PC-9 (cell line): ENCODE results near the gene SEMA4F. TPM values are rescaled to one million over a fixed set of nuclear protein-coding genes. Genes with fewer than 3 reads are reported as not detected.

Experiments
- BruUV-seq: library from RNA; stranded (reverse); fragments of 400-500 nt; replicated peaks from 2 replicates; lab custom pipeline; 2021; lab: Mats Ljungman, UMichigan
- CTCF ChIA-PET: fragments of 300-600 bp; sonication (Branson Sonifier 250); formaldehyde crosslinking; loops from one replicate; lab custom pipeline; 2022; ENCODE audit warnings: antibody characterized with exemption; lab: Charles Lee
- POLR2A ChIA-PET: fragments of 300-600 bp; sonication (Branson Sonifier 250); formaldehyde crosslinking; loops from one replicate; lab custom pipeline; 2022; ENCODE audit warnings: antibody characterized with exemption; ENCODE audit not compliant: unreplicated experiment; lab: Charles Lee
- DNase-seq, 2 experiments: peaks; one replicate each; pipeline versions ENCODE4 v3.0.0 to v3.0.0-alpha.2; 2015 to 2022; ENCODE audit warnings: mixed read lengths in 1 of 2
- H2AFZ ChIP-seq: fragments of 200-600 bp; sonication (generic); 2 replicates; pipeline ENCODE4 v1.8.1; 2017; ENCODE audit warnings: antibody characterized with exemption
- H3F3A ChIP-seq: fragments of 200-600 bp; sonication (generic); 2 replicates; pipeline ENCODE4 v1.8.1; 2017; ENCODE audit warnings: antibody characterized with exemption, mild to moderate bottlenecking, low read depth; ENCODE audit not compliant: insufficient read depth
- H3K27ac ChIP-seq: fragments of 200-600 bp; sonication (generic); 2 replicates; pipeline ENCODE4 v1.6.1; 2016; ENCODE audit warnings: mixed run types
- H3K27me3 ChIP-seq: fragments of 200-600 bp; sonication (generic); 2 replicates; pipeline ENCODE4 v1.6.1; 2016; ENCODE audit warnings: low read depth, mixed run types; ENCODE audit not compliant: insufficient read depth
- H3K36me3 ChIP-seq: fragments of 200-600 bp; sonication (generic); 2 replicates; pipeline ENCODE4 v1.6.1; 2016; ENCODE audit warnings: low read depth, mixed run types
- H3K4me1 ChIP-seq: fragments of 200-600 bp; sonication (generic); replicated peaks from 2 replicates; pipeline ENCODE4 v1.6.1; 2016; ENCODE audit warnings: mixed run types; ENCODE audit not compliant: insufficient read depth
- H3K4me2 ChIP-seq: fragments of 200-600 bp; sonication (generic); 2 replicates; pipeline ENCODE4 v1.6.1; 2017; ENCODE audit warnings: mixed run types
- H3K4me3 ChIP-seq: fragments of 200-600 bp; sonication (generic); 2 replicates; pipeline ENCODE4 v1.6.1; 2016; ENCODE audit warnings: mixed run types
- H3K79me2 ChIP-seq: fragments of 200-600 bp; sonication (generic); 2 replicates; pipeline ENCODE4 v1.6.1; 2017; ENCODE audit warnings: low read depth, mixed run types
- H3K9me2 ChIP-seq: fragments of 200-600 bp; sonication (generic); 2 replicates; pipeline ENCODE4 v1.8.1; 2017; ENCODE audit warnings: mild to moderate bottlenecking; ENCODE audit not compliant: insufficient read depth
- H3K9me3 ChIP-seq: fragments of 200-600 bp; sonication (generic); 2 replicates; pipeline ENCODE4 v1.8.1; 2016; ENCODE audit warnings: low read depth; ENCODE audit not compliant: insufficient read depth
- H4K20me1 ChIP-seq: fragments of 200-600 bp; sonication (generic); 2 replicates; pipeline ENCODE4 v1.8.1; 2017; ENCODE audit not compliant: insufficient read depth
- CTCF ChIP-seq: fragments of 200-600 bp; sonication (generic); conservative IDR thresholded peaks from 2 replicates; pipeline ENCODE4 v1.6.1; 2017; ENCODE audit warnings: mixed run types, antibody characterized with exemption, mild to moderate bottlenecking, moderate library complexity
- EZH2 ChIP-seq: fragments of 200-600 bp; sonication (generic); IDR thresholded peaks from 2 replicates; pipeline ENCODE4 v1.8.0; 2017; ENCODE audit warnings: antibody characterized with exemption, low read depth
- intact Hi-C: fragments of 100-400 bp; cut with micrococcal nuclease; formaldehyde crosslinking; loops from one replicate; pipeline ENCODE4 v1.10.0; 2022; ENCODE audit not compliant: unreplicated experiment
- total RNA-seq: library from RNA; stranded (reverse); gene quantifications from 2 replicates; pipeline ENCODE4 v1.2.3, GENCODE V29; 2021

SEMA4F gene
- total RNA-seq, 1 experiment from 2014 or later, result 12.3 TPM

DNA sequence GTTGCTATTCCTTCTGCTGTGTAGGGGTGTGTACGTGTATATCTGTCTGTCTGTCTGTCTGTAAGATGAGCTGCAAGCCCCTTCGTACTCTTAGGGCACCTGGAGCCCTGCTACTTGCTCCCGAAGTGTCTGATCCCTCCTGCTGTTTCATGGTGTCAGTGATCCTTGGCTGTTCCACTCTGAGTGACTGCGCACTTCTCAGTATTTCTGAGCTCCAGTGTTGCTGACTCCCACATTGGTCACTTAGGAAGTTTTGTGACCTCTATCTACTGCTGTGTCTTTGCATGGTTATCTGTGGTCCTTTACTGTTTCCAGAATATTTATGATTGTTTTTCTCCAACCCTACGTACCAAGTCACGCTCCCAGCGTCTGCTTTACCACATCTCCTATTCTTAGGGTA, 16.2 kb downstream of the SEMA4F start:
- no peak overlapping the region for H3K4me3 ChIP-seq
- ChIA-PET POLR2A (interaction anchor here (0.7 kb wide), 1 partner anchor 189 kb away, joined by 6 read pairs; no protein-coding TSS in a partner anchor), CTCF (no interaction called here)
- no peaks in the 10 kb centered on the region for H3K27me3 ChIP-seq
- H3F3A ChIP-seq, result no peaks in the 10 kb centered on the region
- no peak for DNase-seq
- no peaks in the 10 kb centered on the region for H3K9me2 ChIP-seq
- H3K27ac ChIP-seq, result no peak overlapping the region
- no TSS peak for BruUV-seq
- H3K4me1 ChIP-seq, result no peaks in the 10 kb centered on the region
- intact Hi-C loops, result no loop called here
- no peaks in the 10 kb centered on the region for H4K20me1 ChIP-seq
- no peaks in the 10 kb centered on the region for H3K79me2 ChIP-seq
- no peaks in the 10 kb centered on the region for H3K36me3 ChIP-seq
- H3K4me2 ChIP-seq, result no peak overlapping the region
- H3K9me3 ChIP-seq, result no peaks in the 10 kb centered on the region
- no peak overlapping the region for H2AFZ ChIP-seq
- TF ChIP-seq CTCF, result no peak
- no peak for TF ChIP-seq EZH2

GRCh38 chr2:74671479-74671878, 17.4 kb downstream of the SEMA4F start:
- BruUV-seq, result no TSS peak
- H3K9me2 ChIP-seq, result no peaks in the 10 kb centered on the region
- TF ChIP-seq CTCF (no peak), EZH2 (no peak)
- H4K20me1 ChIP-seq, result no peaks in the 10 kb centered on the region
- intact Hi-C loops, result no loop called here
- H3K36me3 ChIP-seq, result no peaks in the 10 kb centered on the region
- POLR2A ChIA-PET, result no interaction called here
- H3F3A ChIP-seq, result no peaks in the 10 kb centered on the region
- H3K4me2 ChIP-seq, result no peak overlapping the region
- no peak overlapping the region for H3K27ac ChIP-seq
- H3K9me3 ChIP-seq, result no peaks in the 10 kb centered on the region
- DNase-seq, result no peak
- H3K4me3 ChIP-seq, result no peak overlapping the region
- H3K79me2 ChIP-seq, result no peaks in the 10 kb centered on the region
- H3K4me1 ChIP-seq, result no peaks in the 10 kb centered on the region
- CTCF ChIA-PET, result no interaction called here
- H2AFZ ChIP-seq, result no peak overlapping the region
- no peaks in the 10 kb centered on the region for H3K27me3 ChIP-seq

GRCh38 chr2:74673826-74674528, 19.9 kb downstream of the SEMA4F start:
- intact Hi-C loops, result no loop called here
- Histone ChIP-seq H3K9me2 (no peaks in the 10 kb centered on the region), H3K9me3 (no peaks in the 10 kb centered on the region), H3K27me3 (no peaks in the 10 kb centered on the region), H3K79me2 (no peaks in the 10 kb centered on the region), H3K4me1 (no peaks in the 10 kb centered on the region), H3F3A (no peaks in the 10 kb centered on the region), H3K4me3 (no peak overlapping the region), H3K36me3 (no peaks in the 10 kb centered on the region), H3K27ac (no peak overlapping the region), H3K4me2 (no peak overlapping the region), H2AFZ (no peak overlapping the region), H4K20me1 (no peaks in the 10 kb centered on the region)
- POLR2A ChIA-PET, result no interaction called here
- TF ChIP-seq EZH2, result no peak
- no peak for TF ChIP-seq CTCF
- CTCF ChIA-PET, result no interaction called here
- BruUV-seq, result no TSS peak
- no peak for DNase-seq
